HepG2 (cell line): ENCODE measurements around the gene CUEDC2. TPM values are rescaled to one million over a fixed set of nuclear protein-coding genes. Genes with fewer than 3 reads are reported as not detected.

Source experiments
- CHD2 ChIP-seq: IDR thresholded peaks from 2 replicates; pipeline ENCODE4 v1.6.1; 2011; ENCODE audit warnings: low read depth, low read length, improper control_type of control experiment
- FIP1L1 ChIP-seq: fragments of 200-400 bp; formaldehyde crosslinking; IDR thresholded peaks from 2 replicates; pipeline ENCODE4 v1.6.1; 2018; ENCODE audit warnings: low read depth, mild to moderate bottlenecking, low read length, moderate library complexity, borderline replicate concordance; ENCODE audit not compliant: insufficient read depth
- GATA4 ChIP-seq: sonication (generic); IDR thresholded peaks from 2 replicates; pipeline ENCODE4 v1.6.1; 2016; ENCODE audit warnings: antibody characterized with exemption, low read depth, borderline replicate concordance
- GLI4 ChIP-seq: sonication (generic); formaldehyde crosslinking; IDR thresholded peaks from 2 replicates; pipeline ENCODE4 v1.5.1; 2020; ENCODE audit warnings: missing genetic modification reagents, mild to moderate bottlenecking, moderate library complexity, borderline replicate concordance
- HDAC1 ChIP-seq: sonication (generic); formaldehyde crosslinking; IDR thresholded peaks from 2 replicates; pipeline ENCODE4 v1.5.1; 2020; ENCODE audit warnings: mild to moderate bottlenecking, missing genetic modification reagents
- MEIS1 ChIP-seq: sonication (generic); formaldehyde crosslinking; IDR thresholded peaks from 2 replicates; pipeline ENCODE4 v1.9.0; 2021; ENCODE audit warnings: mild to moderate bottlenecking, missing genetic modification reagents, moderate library complexity, borderline replicate concordance
- PRPF4 ChIP-seq: fragments of 200-400 bp; formaldehyde crosslinking; IDR thresholded peaks from 2 replicates; pipeline ENCODE4 v1.6.1; 2016; ENCODE audit warnings: low read length, low read depth; ENCODE audit not compliant: poor library complexity, severe bottlenecking
- ZFP36L2 ChIP-seq: sonication (generic); formaldehyde crosslinking; IDR thresholded peaks from 2 replicates; pipeline ENCODE4 v1.4.0; 2020; ENCODE audit warnings: missing genetic modification reagents
- ZKSCAN8 ChIP-seq: IDR thresholded peaks from 2 replicates; pipeline ENCODE4 v1.6.1; 2016; ENCODE audit warnings: borderline replicate concordance, missing genetic modification reagents, missing compliant biosample characterization
- ZNF264 ChIP-seq: sonication (generic); formaldehyde crosslinking; IDR thresholded peaks from 2 replicates; pipeline ENCODE4 v1.4.0; 2020; ENCODE audit warnings: missing genetic modification reagents
- ZNF292 ChIP-seq: sonication (generic); formaldehyde crosslinking; IDR thresholded peaks from 2 replicates; pipeline ENCODE4 v1.8.1; 2022; ENCODE audit warnings: mild to moderate bottlenecking, low read depth, missing genetic modification reagents, borderline replicate concordance
- ZNF34 ChIP-seq: sonication (generic); formaldehyde crosslinking; IDR thresholded peaks from 2 replicates; pipeline ENCODE4 v1.4.0; 2020; ENCODE audit warnings: mild to moderate bottlenecking, missing genetic modification reagents, borderline replicate concordance
- ZNF746 ChIP-seq: sonication (generic); formaldehyde crosslinking; IDR thresholded peaks from 2 replicates; pipeline ENCODE4 v1.8.0; 2022; ENCODE audit warnings: mild to moderate bottlenecking, missing genetic modification reagents
- ZNF878 ChIP-seq: sonication (generic); formaldehyde crosslinking; IDR thresholded peaks from 2 replicates; pipeline ENCODE4 v1.8.1; 2023; ENCODE audit warnings: mild to moderate bottlenecking, missing genetic modification reagents, moderate library complexity
- polyA plus RNA-seq, 8 experiments: library from polyadenylated mRNA; depleted of rRNA in 3 of 8; stranded (reverse) in 7 of 8; unstranded in 1 of 8; fragments of >200 nt; fragmentation: Illumina TruSeq in 4 of 8; extraction: Trizol in 4 of 8; gene quantifications; 2 replicates each; pipeline versions ENCODE4 v1.2.1 to v1.2.3, GENCODE V29; 2011 to 2016; ENCODE audit warnings: low read depth in 4 of 8, missing spikeins in 1 of 8, mixed read lengths in 1 of 8; ENCODE audit not compliant: insufficient read depth in 1 of 8
- total RNA-seq, 5 experiments: library from RNA; depleted of rRNA; stranded (reverse); fragments of >200 nt; fragmentation: Illumina TruSeq; extraction: Trizol; gene quantifications; 2 replicates each; pipeline ENCODE4 v1.2.3, GENCODE V29; 2016; ENCODE audit warnings: low read depth in 1 of 5
- TF ChIP-seq, protein P1 (sequence below), 2 experiments: sonication (generic) in 1 of 2; formaldehyde crosslinking in 1 of 2; IDR thresholded peaks; 2 replicates each; pipeline versions ENCODE4 v1.6.1 to v1.9.0; 2014 to 2022; ENCODE audit warnings: antibody characterized with exemption in 1 of 2, borderline replicate concordance in 1 of 2, inconsistent platforms in 1 of 2, low read depth in 1 of 2, missing genetic modification reagents in 1 of 2
- TF ChIP-seq, protein P2 (sequence below): sonication (generic); formaldehyde crosslinking; IDR thresholded peaks from 2 replicates; pipeline ENCODE4 v1.4.0; 2020; ENCODE audit warnings: missing genetic modification reagents
- TF ChIP-seq, protein P3 (sequence below): sonication (generic); formaldehyde crosslinking; IDR thresholded peaks from 2 replicates; pipeline ENCODE4 v1.5.1; 2020; ENCODE audit warnings: missing genetic modification reagents, mild to moderate bottlenecking, borderline replicate concordance
- TF ChIP-seq, protein P4 (sequence below): sonication (generic); formaldehyde crosslinking; IDR thresholded peaks from 2 replicates; pipeline ENCODE4 v1.8.0; 2022; ENCODE audit warnings: missing genetic modification reagents, mild to moderate bottlenecking, borderline replicate concordance

The CUEDC2 gene
- total and polyA plus RNA-seq, 2 of the 13 experiments (the other 11 are each of a cell fraction or from before 2014, with no cell fraction given): 13.1 to 18.4 TPM

DNA sequence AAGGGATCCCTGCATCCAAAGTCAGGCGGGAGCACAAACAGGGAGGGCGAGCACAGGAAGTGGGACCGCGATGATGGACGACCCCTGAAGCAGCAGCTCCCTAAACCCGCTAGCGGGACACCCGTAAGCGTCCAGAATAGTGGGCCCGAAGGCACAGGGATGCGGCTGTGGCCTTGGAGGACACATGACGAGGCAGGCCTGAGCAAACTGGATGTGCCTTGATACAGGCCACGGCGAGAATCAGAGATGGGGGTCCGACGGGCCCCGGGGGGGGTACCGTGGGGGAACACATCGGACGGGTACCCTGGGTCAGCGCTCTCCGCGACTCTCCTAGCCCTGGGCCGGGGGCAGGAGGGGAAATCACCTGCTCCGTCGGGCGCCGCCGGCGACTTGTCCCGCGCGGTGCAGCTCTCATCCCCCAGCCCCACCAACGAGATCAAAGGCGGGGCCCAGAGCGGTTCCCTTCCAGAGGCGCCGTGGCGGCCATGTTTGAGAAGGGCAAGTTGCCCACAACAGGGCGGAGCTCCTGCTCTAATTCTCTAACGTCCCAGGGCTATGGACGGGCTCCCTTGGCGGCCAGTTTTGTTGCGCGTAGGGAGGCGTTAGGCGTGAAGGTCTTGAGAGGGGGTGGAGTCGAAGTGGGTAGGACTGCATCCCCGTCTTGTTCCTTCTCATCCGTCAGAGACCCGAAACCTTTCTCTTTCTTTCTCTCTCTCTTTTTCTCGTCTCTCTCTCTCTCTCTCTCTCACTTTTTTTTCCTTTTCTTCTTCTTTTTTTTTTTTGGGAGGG is at the start of gene CUEDC2 (continued):
- TF ChIP-seq, protein P1, sequence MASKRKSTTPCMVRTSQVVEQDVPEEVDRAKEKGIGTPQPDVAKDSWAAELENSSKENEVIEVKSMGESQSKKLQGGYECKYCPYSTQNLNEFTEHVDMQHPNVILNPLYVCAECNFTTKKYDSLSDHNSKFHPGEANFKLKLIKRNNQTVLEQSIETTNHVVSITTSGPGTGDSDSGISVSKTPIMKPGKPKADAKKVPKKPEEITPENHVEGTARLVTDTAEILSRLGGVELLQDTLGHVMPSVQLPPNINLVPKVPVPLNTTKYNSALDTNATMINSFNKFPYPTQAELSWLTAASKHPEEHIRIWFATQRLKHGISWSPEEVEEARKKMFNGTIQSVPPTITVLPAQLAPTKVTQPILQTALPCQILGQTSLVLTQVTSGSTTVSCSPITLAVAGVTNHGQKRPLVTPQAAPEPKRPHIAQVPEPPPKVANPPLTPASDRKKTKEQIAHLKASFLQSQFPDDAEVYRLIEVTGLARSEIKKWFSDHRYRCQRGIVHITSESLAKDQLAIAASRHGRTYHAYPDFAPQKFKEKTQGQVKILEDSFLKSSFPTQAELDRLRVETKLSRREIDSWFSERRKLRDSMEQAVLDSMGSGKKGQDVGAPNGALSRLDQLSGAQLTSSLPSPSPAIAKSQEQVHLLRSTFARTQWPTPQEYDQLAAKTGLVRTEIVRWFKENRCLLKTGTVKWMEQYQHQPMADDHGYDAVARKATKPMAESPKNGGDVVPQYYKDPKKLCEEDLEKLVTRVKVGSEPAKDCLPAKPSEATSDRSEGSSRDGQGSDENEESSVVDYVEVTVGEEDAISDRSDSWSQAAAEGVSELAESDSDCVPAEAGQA (IDR thresholded peaks at IDR 0.05; ENCODE audit: low read depth): peak; percentile 96
- TF ChIP-seq, protein P1 (CRISPR knock-in tag; IDR thresholded peaks at IDR 0.05; ENCODE audit: borderline replicate concordance): no peak
- no peak for TF ChIP-seq FIP1L1
- no peak; the same call in 1 of the 2 replicates for TF ChIP-seq ZFP36L2 (CRISPR knock-in tag)
- TF ChIP-seq ZNF292: 0 out of 2 replicates have a peak, but pooled peaks have one; percentile 41
- TF ChIP-seq ZNF264: no peak
- no peak for TF ChIP-seq ZNF34 (CRISPR knock-in tag)
- TF ChIP-seq PRPF4: no peak
- no peak for TF ChIP-seq ZKSCAN8
- TF ChIP-seq HDAC1 (CRISPR knock-in tag): peak; percentile 92
- no peak for TF ChIP-seq MEIS1 (CRISPR knock-in tag)
- TF ChIP-seq CHD2: 0 out of 2 replicates have a peak, but pooled peaks have one; percentile 42
- peak; percentile 85; the same call in 1 of the 2 replicates for TF ChIP-seq GLI4
- TF ChIP-seq ZNF878: 0 out of 2 replicates have a peak, but pooled peaks have one; percentile 38
- TF ChIP-seq, protein P2, sequence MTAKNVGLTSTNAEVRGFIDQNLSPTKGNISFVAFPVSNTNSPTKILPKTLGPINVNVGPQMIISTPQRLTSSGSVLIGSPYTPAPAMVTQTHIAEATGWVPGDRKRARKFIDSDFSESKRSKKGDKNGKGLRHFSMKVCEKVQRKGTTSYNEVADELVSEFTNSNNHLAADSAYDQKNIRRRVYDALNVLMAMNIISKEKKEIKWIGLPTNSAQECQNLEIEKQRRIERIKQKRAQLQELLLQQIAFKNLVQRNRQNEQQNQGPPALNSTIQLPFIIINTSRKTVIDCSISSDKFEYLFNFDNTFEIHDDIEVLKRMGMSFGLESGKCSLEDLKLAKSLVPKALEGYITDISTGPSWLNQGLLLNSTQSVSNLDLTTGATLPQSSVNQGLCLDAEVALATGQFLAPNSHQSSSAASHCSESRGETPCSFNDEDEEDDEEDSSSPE: peak; percentile 79; the same call in 1 of the 2 replicates
- peak; percentile 16; the same call in 1 of the 2 replicates for TF ChIP-seq GATA4
- TF ChIP-seq ZNF746 (CRISPR knock-in tag): peak; percentile 73
- TF ChIP-seq, protein P3, sequence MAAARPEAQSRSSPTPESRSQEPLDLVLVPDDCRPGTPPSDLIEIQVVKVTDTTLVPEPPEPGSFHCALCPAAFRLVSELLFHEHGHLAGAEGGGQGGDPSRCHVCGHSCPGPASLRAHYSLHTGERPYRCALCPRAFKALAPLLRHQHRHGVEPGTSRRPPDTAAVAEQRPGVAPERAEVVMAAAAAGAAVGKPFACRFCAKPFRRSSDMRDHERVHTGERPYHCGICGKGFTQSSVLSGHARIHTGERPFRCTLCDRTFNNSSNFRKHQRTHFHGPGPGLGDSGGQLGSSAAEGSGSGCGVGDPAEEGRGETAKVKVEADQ (CRISPR knock-in tag): peak; percentile 83; the same call in 1 of the 2 replicates
- TF ChIP-seq, protein P4, sequence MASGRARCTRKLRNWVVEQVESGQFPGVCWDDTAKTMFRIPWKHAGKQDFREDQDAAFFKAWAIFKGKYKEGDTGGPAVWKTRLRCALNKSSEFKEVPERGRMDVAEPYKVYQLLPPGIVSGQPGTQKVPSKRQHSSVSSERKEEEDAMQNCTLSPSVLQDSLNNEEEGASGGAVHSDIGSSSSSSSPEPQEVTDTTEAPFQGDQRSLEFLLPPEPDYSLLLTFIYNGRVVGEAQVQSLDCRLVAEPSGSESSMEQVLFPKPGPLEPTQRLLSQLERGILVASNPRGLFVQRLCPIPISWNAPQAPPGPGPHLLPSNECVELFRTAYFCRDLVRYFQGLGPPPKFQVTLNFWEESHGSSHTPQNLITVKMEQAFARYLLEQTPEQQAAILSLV: no peak; the same call in 1 of the 2 replicates
